Measurements from ENCODE around the gene HEMGN. TPM values are rescaled to one million over a fixed set of nuclear protein-coding genes. Genes with fewer than 3 reads are reported as not detected.
A peak's percentile ranks its signal among the peaks of the same experiment; 100 is the strongest.

HEMGN gene
- total and polyA plus RNA-seq, 2 of the 13 experiments (the other 11 are each of a cell fraction or from before 2014, with no cell fraction given), result not detected

- BruUV-seq (replicated peaks), result no TSS peak
- 25% methylated on average over 15 of the region's 15 CpGs for WGBS (ENCODE audit: low lambda C conversion rate)
- Histone ChIP-seq H3K27ac (ENCODE audit: extremely low read length, insufficient read depth, low read length) (peak overlapping the region; percentile 61), H3K79me2 (ENCODE audit: insufficient read depth, low read length) (peaks cover 36% of the 10 kb centered on the region), H3K9me3 (ENCODE audit: low read length) (no peaks in the 10 kb centered on the region), H3K9ac (ENCODE audit: insufficient read depth, low read depth, low read length) (peak overlapping the region; percentile 89), H3K4me3 (replicated peaks in 1 of 3; ENCODE audit: insufficient read depth in 1 of 3, low read depth in 2 of 3, low read length in 3 of 3) (peak overlapping the region; percentile 73 to 90 (median 84)), H4K20me1 (ENCODE audit: insufficient read depth, low read length) (peaks cover 2% of the 10 kb centered on the region; the same call in 1 of the 2 replicates), H3K4me1 (ENCODE audit: insufficient read depth, low read length) (peaks cover 44% of the 10 kb centered on the region), H3K4me2 (ENCODE audit: low read depth, low read length) (peak overlapping the region; percentile 94), H3K27me3 (ENCODE audit: control insufficient read depth in 1 of 2, insufficient read depth in 2 of 2, low read length in 2 of 2) (no peaks in the 10 kb centered on the region; a peak in 2 of 5 replicates), H3K36me3 (replicated peaks in 1 of 2; ENCODE audit: control insufficient read depth in 1 of 2, insufficient read depth in 2 of 2, low read length in 2 of 2) (no peaks in the 10 kb centered on the region), H2AFZ (ENCODE audit: low read length) (no peak overlapping the region)
- no peak for ATAC-seq
- TF ChIP-seq FOXO4 (CRISPR knock-in tag; conservative IDR thresholded peaks at IDR 0.05) (no peak), CBX2 (IDR thresholded peaks at IDR 0.05; ENCODE audit: low read depth, low read length) (peak; percentile 59; the same call in 1 of the 2 replicates), CBX2 (CRISPR knock-in tag; IDR thresholded peaks at IDR 0.05; ENCODE audit: low read depth) (no peak), NFKBIZ (CRISPR knock-in tag; IDR thresholded peaks at IDR 0.05) (no peak)
- in situ Hi-C loops (cut with HindIII; ENCODE audit: extremely low pct_ligation_motif_present, low pct_unique_long_range_greater_than_20kb), result loop anchor here (10.0 kb wide), 1 partner anchor 57 kb away; the partner anchor contains the start of gene TRMO
- intact Hi-C loops (cut with micrococcal nuclease; ENCODE audit: unreplicated experiment), result loop anchor here (2.0 to 10.0 kb wide), 2 partner anchors 59 to 347 kb away; partner anchors contain the start of genes NCBP1, TRMO and TSTD2
- ChIA-PET POLR2A (interaction anchor here (0.8 to 2.9 kb wide), 11 partner anchors 16 to 349 kb away, joined by 3 to 28 read pairs (median 6); partner anchors contain the start of genes CORO2A, NANS, NCBP1 and TRMO), CTCF (ENCODE audit: low intra/inter-chr PET ratio, low total read pairs) (no interaction called here)
- DNase-seq (ENCODE audit: low spot score), result no peak
- FAIRE-seq, result peak; percentile 12
Observed at GRCh38 chr9:97981846-97982682, 44.1 kb upstream of the HEMGN start.
